ENCODE data around the gene ATOSB. TPM values are rescaled to one million over a fixed set of nuclear protein-coding genes. Genes with fewer than 3 reads are reported as not detected.
A peak's percentile ranks its signal among the peaks of the same experiment; 100 is the strongest.

ATOSB gene
- total RNA-seq, 4 donors from 2014 or later: 16.2 to 26.4 (median 21.7) TPM

- Histone ChIP-seq H3K27me3 (no peaks in the 10 kb centered on the region), H3K4me1 (peaks cover 59 to 76% (median 69%) of the 10 kb centered on the region in 4 donors), H3K27ac (replicated peaks in 1 of 4) (peak overlapping the region; percentile 89 to 94 (median 91)), H3K4me3 (peak overlapping the region in 1 of 4 donors; percentile 66), H3K36me3 (peaks cover 11 to 15% (median 13%) of the 10 kb centered on the region in 4 donors), H3K9me3 (no peaks in the 10 kb centered on the region)
- WGBS: 55% methylated on average over 3 of the region's 3 CpGs
- intact Hi-C loops (cut with DNase I): loop anchor here (10.0 kb wide), 1 partner anchor 272 kb away; no protein-coding TSS in a partner anchor
- DNase-seq (ENCODE audit: extremely low spot score): no peak
- peak in 1 of 2 donors; percentile 7 for TF ChIP-seq POLR2AphosphoS5 (IDR thresholded peaks at IDR 0.05)
- no peak for TF ChIP-seq POLR2A (IDR thresholded peaks at IDR 0.05; ENCODE audit: low read depth)
- TF ChIP-seq EP300 (IDR thresholded peaks at IDR 0.05): no peak
- no peak for TF ChIP-seq CTCF (IDR thresholded peaks at IDR 0.05)
Measured at GRCh38 chr9:35112257-35113020, 3.2 kb downstream of the ATOSB start.

- intact Hi-C loops (cut with DNase I): loop anchor here (10.0 kb wide), 1 partner anchor 274 kb away; no protein-coding TSS in a partner anchor
- peak overlapping the region; percentile 89 to 94 (median 94) for H3K27ac ChIP-seq (replicated peaks in 1 of 4)
- peak overlapping the region; percentile 66 to 87 (median 83) for H3K4me3 ChIP-seq
- no peaks in the 10 kb centered on the region for H3K27me3 ChIP-seq
- no peaks in the 10 kb centered on the region for H3K9me3 ChIP-seq
- H3K4me1 ChIP-seq: peaks cover 48 to 64% (median 57%) of the 10 kb centered on the region in 4 donors
- 4% methylated on average over 20 of the region's 57 CpGs for WGBS
- TF ChIP-seq POLR2AphosphoS5 (IDR thresholded peaks at IDR 0.05) (peak; percentile 77 to 84), POLR2A (IDR thresholded peaks at IDR 0.05; ENCODE audit: low read depth) (peak; percentile 60), EP300 (IDR thresholded peaks at IDR 0.05) (no peak)
- peaks cover 14 to 27% (median 25%) of the 10 kb centered on the region in 4 donors for H3K36me3 ChIP-seq
- peak; percentile 99 for DNase-seq (ENCODE audit: extremely low spot score)
Measured at GRCh38 chr9:35111001-35111933, 4.4 kb downstream of the ATOSB start.

DNA sequence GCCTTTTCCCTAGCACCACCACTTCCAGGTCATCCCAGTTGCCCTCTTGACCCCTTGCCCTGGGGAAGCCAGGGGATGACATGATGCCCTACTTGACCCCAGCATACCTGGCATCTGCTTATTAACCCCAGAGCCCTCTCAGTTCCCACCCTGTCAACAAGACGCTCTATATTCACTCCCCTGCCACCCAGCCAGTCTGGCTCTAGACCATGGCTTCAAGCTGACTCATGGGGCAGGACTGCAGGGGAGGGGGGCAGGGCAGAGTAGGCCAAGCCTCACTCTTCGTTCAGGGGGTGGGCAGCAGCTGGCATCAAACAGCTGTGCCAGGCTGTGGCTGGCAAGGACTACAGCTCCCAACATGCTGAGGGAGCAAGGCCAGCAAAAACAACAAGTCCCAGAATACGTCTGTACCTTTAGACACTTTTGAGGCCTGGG lies 5.3 kb downstream of the ATOSB start:
- Histone ChIP-seq H3K27ac (replicated peaks in 1 of 4) (peak overlapping the region; percentile 89 to 94 (median 94)), H3K27me3 (no peaks in the 10 kb centered on the region), H3K4me3 (peak overlapping the region; percentile 66 to 87 (median 83)), H3K9me3 (no peaks in the 10 kb centered on the region), H3K36me3 (peaks cover 17 to 36% (median 34%) of the 10 kb centered on the region in 4 donors), H3K4me1 (peaks cover 48 to 59% (median 52%) of the 10 kb centered on the region in 4 donors)
- no peak for TF ChIP-seq EP300 (IDR thresholded peaks at IDR 0.05)
- TF ChIP-seq CTCF (IDR thresholded peaks at IDR 0.05): no peak
- intact Hi-C loops (cut with DNase I): loop anchor here (10.0 kb wide), 1 partner anchor 274 kb away; no protein-coding TSS in a partner anchor
- 20% methylated on average over 3 of the region's 3 CpGs for WGBS
- no peak for DNase-seq (ENCODE audit: extremely low spot score)

- Histone ChIP-seq H3K27ac (replicated peaks in 1 of 4) (no peak overlapping the region), H3K9me3 (no peaks in the 10 kb centered on the region), H3K4me1 (peaks cover 35 to 46% (median 41%) of the 10 kb centered on the region in 4 donors), H3K27me3 (no peaks in the 10 kb centered on the region), H3K4me3 (no peak overlapping the region), H3K36me3 (peaks cover 24 to 49% (median 47%) of the 10 kb centered on the region in 4 donors)
- intact Hi-C loops (cut with DNase I): no loop called here
- TF ChIP-seq POLR2AphosphoS5 (IDR thresholded peaks at IDR 0.05) (no peak), CTCF (IDR thresholded peaks at IDR 0.05) (no peak), POLR2A (IDR thresholded peaks at IDR 0.05; ENCODE audit: low read depth) (no peak), EP300 (IDR thresholded peaks at IDR 0.05) (no peak)
- no peak for DNase-seq (ENCODE audit: extremely low spot score)
- 74% methylated on average over 4 of the region's 8 CpGs for WGBS
Measured at GRCh38 chr9:35108946-35109575, 6.6 kb downstream of the ATOSB start.

Data from esophagus muscularis mucosa (tissue), 4 donors.